ENCODE data around the gene SAFB. TPM values are rescaled to one million over a fixed set of nuclear protein-coding genes. Genes with fewer than 3 reads are reported as not detected.
A peak's percentile ranks its signal among the peaks of the same experiment; 100 is the strongest.

Gene SAFB
- total and polyA plus RNA-seq, 12 donors = 42.8 to 72.5 (median 50.2) TPM

DNA sequence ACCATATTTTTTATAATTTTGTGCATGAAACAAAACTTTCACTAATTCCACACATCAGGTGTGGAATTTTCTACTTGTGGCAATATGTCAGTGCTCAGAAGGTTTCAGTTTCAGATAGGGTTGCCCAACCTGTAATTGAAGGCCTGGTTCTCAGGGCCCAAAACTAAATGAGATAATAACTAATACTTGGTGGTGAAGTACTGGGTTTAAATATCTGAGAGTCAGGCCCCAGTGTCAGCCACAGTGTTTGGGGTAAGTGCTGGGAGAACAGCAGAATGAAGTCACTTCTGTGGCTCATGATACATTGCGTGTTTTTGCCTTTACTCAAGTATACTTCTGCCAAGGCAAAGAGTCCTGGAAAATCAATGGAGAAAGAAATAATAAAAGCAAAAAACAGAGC lies 5.6 kb downstream of the SAFB start:
- intact Hi-C loops (cut with DNase I) = loop anchor here in 1 of 10 donors (5.0 kb wide), 1 partner anchor 49 kb away; no protein-coding TSS in a partner anchor
- Histone ChIP-seq H3K4me3 (peak overlapping the region in 1 of 10 donors; percentile 0), H3K36me3 (peaks cover 0 to 67% (median 15%) of the 10 kb centered on the region in 9 donors), H3K4me1 (peaks cover 30 to 98% (median 86%) of the 10 kb centered on the region in 9 donors), H3K9me3 (no peaks in the 10 kb centered on the region), H3K27me3 (no peaks in the 10 kb centered on the region), H3K27ac (peak overlapping the region in 1 of 10 donors; percentile 57)
- TF ChIP-seq, protein P1, sequence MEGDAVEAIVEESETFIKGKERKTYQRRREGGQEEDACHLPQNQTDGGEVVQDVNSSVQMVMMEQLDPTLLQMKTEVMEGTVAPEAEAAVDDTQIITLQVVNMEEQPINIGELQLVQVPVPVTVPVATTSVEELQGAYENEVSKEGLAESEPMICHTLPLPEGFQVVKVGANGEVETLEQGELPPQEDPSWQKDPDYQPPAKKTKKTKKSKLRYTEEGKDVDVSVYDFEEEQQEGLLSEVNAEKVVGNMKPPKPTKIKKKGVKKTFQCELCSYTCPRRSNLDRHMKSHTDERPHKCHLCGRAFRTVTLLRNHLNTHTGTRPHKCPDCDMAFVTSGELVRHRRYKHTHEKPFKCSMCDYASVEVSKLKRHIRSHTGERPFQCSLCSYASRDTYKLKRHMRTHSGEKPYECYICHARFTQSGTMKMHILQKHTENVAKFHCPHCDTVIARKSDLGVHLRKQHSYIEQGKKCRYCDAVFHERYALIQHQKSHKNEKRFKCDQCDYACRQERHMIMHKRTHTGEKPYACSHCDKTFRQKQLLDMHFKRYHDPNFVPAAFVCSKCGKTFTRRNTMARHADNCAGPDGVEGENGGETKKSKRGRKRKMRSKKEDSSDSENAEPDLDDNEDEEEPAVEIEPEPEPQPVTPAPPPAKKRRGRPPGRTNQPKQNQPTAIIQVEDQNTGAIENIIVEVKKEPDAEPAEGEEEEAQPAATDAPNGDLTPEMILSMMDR (IDR thresholded peaks at IDR 0.05) = no peak
- DNase-seq (no peak), ATAC-seq (no peak)
- WGBS, 2 donors = 68 to 83% methylated on average over 1 of the region's 1 CpG

DNA sequence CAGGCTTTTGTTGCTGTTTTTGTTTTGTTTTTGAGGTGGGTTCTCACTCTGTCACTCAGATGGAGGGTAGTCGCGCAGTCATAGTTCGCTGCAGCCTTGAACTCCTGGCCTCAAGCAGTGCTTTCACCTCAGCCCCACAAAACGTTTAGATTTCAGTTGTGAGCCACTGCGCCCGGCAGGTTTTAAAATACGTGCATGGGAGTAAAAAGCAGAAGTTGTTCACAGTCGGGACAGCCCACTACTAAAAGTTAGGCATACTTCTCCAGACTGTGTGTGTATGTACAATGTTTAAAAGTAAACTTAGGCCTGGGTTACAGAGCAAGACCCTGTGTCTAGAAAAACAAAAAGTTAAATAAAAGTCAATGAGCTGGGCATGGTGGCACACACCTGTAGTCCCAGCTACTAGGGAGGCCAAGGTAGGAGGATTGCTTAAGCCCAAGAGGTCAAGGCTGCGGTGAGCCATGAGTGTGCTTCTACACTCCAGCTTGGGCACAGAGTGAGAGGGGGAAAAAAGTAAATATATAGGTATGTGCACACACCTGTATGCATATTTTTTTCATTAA lies 6.1 kb downstream of the SAFB start:
- Histone ChIP-seq H3K36me3 (peaks cover 0 to 67% (median 15%) of the 10 kb centered on the region in 9 donors), H3K27me3 (no peaks in the 10 kb centered on the region), H3K9me3 (no peaks in the 10 kb centered on the region), H3K4me1 (peaks cover 30 to 98% (median 90%) of the 10 kb centered on the region in 9 donors), H3K27ac (peak overlapping the region in 1 of 10 donors; percentile 57), H3K4me3 (peak overlapping the region in 1 of 10 donors; percentile 0)
- 81 to 90% methylated on average over 9 of the region's 9 CpGs for WGBS, 2 donors
- TF ChIP-seq, protein P1 (IDR thresholded peaks at IDR 0.05) = no peak
- no peak for ATAC-seq
- intact Hi-C loops (cut with DNase I) = loop anchor here in 1 of 10 donors (5.0 kb wide), 1 partner anchor 48 kb away; no protein-coding TSS in a partner anchor
- DNase-seq = no peak

- peaks cover 15 to 87% (median 68%) of the 10 kb centered on the region in 9 donors for H3K4me1 ChIP-seq
- DNase-seq (no peak), ATAC-seq (peak in 4 of 8 donors; percentile 22 to 29 (median 26))
- intact Hi-C loops (cut with DNase I) = no loop called here
- peak overlapping the region in 2 of 10 donors; percentile 4 to 10 for H3K27ac ChIP-seq
- H3K27me3 ChIP-seq = no peaks in the 10 kb centered on the region
- H3K36me3 ChIP-seq = peaks cover 0 to 59% (median 12%) of the 10 kb centered on the region in 9 donors
- TF ChIP-seq, protein P1 (IDR thresholded peaks at IDR 0.05) = no peak
- no peaks in the 10 kb centered on the region for H3K9me3 ChIP-seq
- no peak overlapping the region for H3K4me3 ChIP-seq
- WGBS, 2 donors = 58 to 64% methylated on average over 9 of the region's 9 CpGs
Measured at GRCh38 chr19:5631567-5632240, 8.8 kb downstream of the SAFB start.

GRCh38 chr19:5632241-5632612 lies 9.3 kb downstream of the SAFB start:
- Histone ChIP-seq H3K27ac (peak overlapping the region in 1 of 10 donors; percentile 4), H3K4me1 (peaks cover 14 to 83% (median 62%) of the 10 kb centered on the region in 9 donors), H3K36me3 (peaks cover 0 to 53% (median 12%) of the 10 kb centered on the region in 9 donors), H3K4me3 (no peak overlapping the region), H3K27me3 (no peaks in the 10 kb centered on the region), H3K9me3 (no peaks in the 10 kb centered on the region)
- DNase-seq (no peak), ATAC-seq (no peak)
- intact Hi-C loops (cut with DNase I) = no loop called here
- TF ChIP-seq, protein P1 (IDR thresholded peaks at IDR 0.05) = no peak
- 68 to 73% methylated on average over 4 of the region's 4 CpGs for WGBS, 2 donors
